ENCODE data around the gene OPALIN. TPM values are rescaled to one million over a fixed set of nuclear protein-coding genes. Genes with fewer than 3 reads are reported as not detected.

Gene OPALIN
- total RNA-seq, 1 experiment from 2014 or later = not detected

DNA sequence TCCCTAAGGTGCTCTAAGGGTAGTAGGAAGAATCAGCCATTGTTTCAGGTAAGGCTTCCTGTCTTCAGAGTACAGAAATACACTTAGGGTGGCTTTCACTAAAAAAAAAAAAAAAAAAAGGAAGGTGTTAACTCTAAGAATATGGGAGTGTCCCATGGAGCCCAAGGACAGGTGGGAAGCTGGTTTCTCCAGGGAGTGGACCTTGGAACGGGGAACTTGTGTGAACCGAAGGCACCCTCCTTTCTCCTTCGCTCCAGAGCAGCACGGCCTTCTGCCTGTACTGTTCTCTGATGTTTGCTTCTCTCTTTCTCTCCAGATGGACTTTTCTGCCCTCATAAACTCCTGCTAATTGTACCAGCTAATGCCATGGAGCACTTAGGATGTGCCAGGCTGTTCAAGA is 6.2 kb downstream of the OPALIN start:
- POLR2A ChIA-PET = no interaction called here
- BruUV-seq (replicated peaks) = no TSS peak
- no peaks in the 10 kb centered on the region for H3K4me1 ChIP-seq (ENCODE audit: control insufficient read depth, insufficient read depth, low read length)
- H3K27me3 ChIP-seq (ENCODE audit: control insufficient read depth, insufficient read depth, low read length) = peaks cover 20% of the 10 kb centered on the region
- no peak overlapping the region for H3K27ac ChIP-seq (ENCODE audit: low read length)
- in situ Hi-C loops (cut with HindIII; ENCODE audit: low pct_unique_long_range_greater_than_20kb, low sequenced_read_pairs) (no loop called here), intact Hi-C loops (cut with micrococcal nuclease; ENCODE audit: unreplicated experiment) (no loop called here)
- no peaks in the 10 kb centered on the region for H3K36me3 ChIP-seq (ENCODE audit: control insufficient read depth, insufficient read depth, low read length)
- no peak overlapping the region for H3K4me3 ChIP-seq (ENCODE audit: low read depth in 2 of 2, low read length in 2 of 2)
- ATAC-seq = no peak
- TF ChIP-seq, protein P1, sequence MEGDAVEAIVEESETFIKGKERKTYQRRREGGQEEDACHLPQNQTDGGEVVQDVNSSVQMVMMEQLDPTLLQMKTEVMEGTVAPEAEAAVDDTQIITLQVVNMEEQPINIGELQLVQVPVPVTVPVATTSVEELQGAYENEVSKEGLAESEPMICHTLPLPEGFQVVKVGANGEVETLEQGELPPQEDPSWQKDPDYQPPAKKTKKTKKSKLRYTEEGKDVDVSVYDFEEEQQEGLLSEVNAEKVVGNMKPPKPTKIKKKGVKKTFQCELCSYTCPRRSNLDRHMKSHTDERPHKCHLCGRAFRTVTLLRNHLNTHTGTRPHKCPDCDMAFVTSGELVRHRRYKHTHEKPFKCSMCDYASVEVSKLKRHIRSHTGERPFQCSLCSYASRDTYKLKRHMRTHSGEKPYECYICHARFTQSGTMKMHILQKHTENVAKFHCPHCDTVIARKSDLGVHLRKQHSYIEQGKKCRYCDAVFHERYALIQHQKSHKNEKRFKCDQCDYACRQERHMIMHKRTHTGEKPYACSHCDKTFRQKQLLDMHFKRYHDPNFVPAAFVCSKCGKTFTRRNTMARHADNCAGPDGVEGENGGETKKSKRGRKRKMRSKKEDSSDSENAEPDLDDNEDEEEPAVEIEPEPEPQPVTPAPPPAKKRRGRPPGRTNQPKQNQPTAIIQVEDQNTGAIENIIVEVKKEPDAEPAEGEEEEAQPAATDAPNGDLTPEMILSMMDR (IDR thresholded peaks at IDR 0.05) = no peak
- TF ChIP-seq TCF7L2 (IDR thresholded peaks at IDR 0.05; ENCODE audit: low read depth, low read length) = no peak
- no peak for TF ChIP-seq POLR2AphosphoS5 (IDR thresholded peaks at IDR 0.05; ENCODE audit: low read depth, low read length)
- TF ChIP-seq, protein P2, sequence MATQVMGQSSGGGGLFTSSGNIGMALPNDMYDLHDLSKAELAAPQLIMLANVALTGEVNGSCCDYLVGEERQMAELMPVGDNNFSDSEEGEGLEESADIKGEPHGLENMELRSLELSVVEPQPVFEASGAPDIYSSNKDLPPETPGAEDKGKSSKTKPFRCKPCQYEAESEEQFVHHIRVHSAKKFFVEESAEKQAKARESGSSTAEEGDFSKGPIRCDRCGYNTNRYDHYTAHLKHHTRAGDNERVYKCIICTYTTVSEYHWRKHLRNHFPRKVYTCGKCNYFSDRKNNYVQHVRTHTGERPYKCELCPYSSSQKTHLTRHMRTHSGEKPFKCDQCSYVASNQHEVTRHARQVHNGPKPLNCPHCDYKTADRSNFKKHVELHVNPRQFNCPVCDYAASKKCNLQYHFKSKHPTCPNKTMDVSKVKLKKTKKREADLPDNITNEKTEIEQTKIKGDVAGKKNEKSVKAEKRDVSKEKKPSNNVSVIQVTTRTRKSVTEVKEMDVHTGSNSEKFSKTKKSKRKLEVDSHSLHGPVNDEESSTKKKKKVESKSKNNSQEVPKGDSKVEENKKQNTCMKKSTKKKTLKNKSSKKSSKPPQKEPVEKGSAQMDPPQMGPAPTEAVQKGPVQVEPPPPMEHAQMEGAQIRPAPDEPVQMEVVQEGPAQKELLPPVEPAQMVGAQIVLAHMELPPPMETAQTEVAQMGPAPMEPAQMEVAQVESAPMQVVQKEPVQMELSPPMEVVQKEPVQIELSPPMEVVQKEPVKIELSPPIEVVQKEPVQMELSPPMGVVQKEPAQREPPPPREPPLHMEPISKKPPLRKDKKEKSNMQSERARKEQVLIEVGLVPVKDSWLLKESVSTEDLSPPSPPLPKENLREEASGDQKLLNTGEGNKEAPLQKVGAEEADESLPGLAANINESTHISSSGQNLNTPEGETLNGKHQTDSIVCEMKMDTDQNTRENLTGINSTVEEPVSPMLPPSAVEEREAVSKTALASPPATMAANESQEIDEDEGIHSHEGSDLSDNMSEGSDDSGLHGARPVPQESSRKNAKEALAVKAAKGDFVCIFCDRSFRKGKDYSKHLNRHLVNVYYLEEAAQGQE (IDR thresholded peaks at IDR 0.05; ENCODE audit: insufficient read depth in 1 of 2, low read depth in 2 of 2, low read length in 1 of 2) = no peak
- no peak for TF ChIP-seq SIN3A (IDR thresholded peaks at IDR 0.05; ENCODE audit: borderline replicate concordance, insufficient read depth, low read depth, low read length)
- DNase-seq (ENCODE audit: low read depth, low spot score) = no peak
- H3K9me3 ChIP-seq (ENCODE audit: control insufficient read depth, insufficient read depth, low read depth, low read length) = no peaks in the 10 kb centered on the region
- CTCF ChIA-PET = no interaction called here

DNA sequence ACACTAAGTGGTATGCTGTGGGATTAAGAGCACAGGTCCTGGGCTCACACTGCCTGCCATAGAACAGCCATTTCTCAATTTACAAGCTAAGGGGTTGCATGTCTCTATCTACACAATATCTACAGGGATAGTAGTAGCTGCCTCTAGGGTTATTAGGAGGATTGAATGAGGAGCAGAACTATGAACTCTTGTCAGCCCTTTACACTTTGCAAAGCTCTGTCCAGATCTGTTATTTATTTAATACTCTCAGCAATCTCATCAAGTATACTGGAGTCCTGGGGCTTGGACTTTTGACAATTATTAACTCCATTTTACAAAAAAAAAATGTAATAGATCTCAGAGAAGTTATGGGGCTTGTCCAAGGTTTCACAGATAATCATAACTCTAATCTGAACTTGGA is 6.8 kb downstream of the OPALIN start:
- Histone ChIP-seq H3K36me3 (ENCODE audit: control insufficient read depth, insufficient read depth, low read length) (no peaks in the 10 kb centered on the region), H3K27ac (ENCODE audit: low read length) (no peak overlapping the region), H3K9me3 (ENCODE audit: control insufficient read depth, insufficient read depth, low read depth, low read length) (no peaks in the 10 kb centered on the region), H3K4me1 (ENCODE audit: control insufficient read depth, insufficient read depth, low read length) (no peaks in the 10 kb centered on the region), H3K4me3 (ENCODE audit: low read depth in 2 of 2, low read length in 2 of 2) (no peak overlapping the region), H3K27me3 (ENCODE audit: control insufficient read depth, insufficient read depth, low read length) (peaks cover 18% of the 10 kb centered on the region)
- ATAC-seq = no peak
- CTCF ChIA-PET = no interaction called here
- intact Hi-C loops (cut with micrococcal nuclease; ENCODE audit: unreplicated experiment) = no loop called here
- TF ChIP-seq, protein P2 (IDR thresholded peaks at IDR 0.05; ENCODE audit: insufficient read depth in 1 of 2, low read depth in 2 of 2, low read length in 1 of 2) = no peak
- TF ChIP-seq TCF7L2 (IDR thresholded peaks at IDR 0.05; ENCODE audit: low read depth, low read length) = no peak
- TF ChIP-seq, protein P1 (IDR thresholded peaks at IDR 0.05) = no peak
- TF ChIP-seq SIN3A (IDR thresholded peaks at IDR 0.05; ENCODE audit: borderline replicate concordance, insufficient read depth, low read depth, low read length) = no peak
- TF ChIP-seq POLR2AphosphoS5 (IDR thresholded peaks at IDR 0.05; ENCODE audit: low read depth, low read length) = no peak
- BruUV-seq (replicated peaks) = no TSS peak
- POLR2A ChIA-PET = no interaction called here
- in situ Hi-C loops (cut with HindIII; ENCODE audit: low pct_unique_long_range_greater_than_20kb, low sequenced_read_pairs) = no loop called here
- DNase-seq (ENCODE audit: low read depth, low spot score) = no peak

Measured in Panc1 (cell line).